Spleen (tissue), 11 donors: ENCODE data around the gene PRPF40A. TPM values are rescaled to one million over a fixed set of nuclear protein-coding genes. Genes with fewer than 3 reads are reported as not detected.

Source experiments
- DNase-seq: peaks from one replicate; pipeline ENCODE4 v3.0.0-alpha.2; 2020
- H3K27ac ChIP-seq, 8 donors: fragments of 200-600 bp; sonication (generic) in 7 of 8; 1 replicate in 4 of 8; 2 replicates in 4 of 8; pipeline versions ENCODE4 v1.5.0 to v1.8.0; 2016 to 2021; ENCODE audit warnings: inconsistent platforms in 4 of 8, mild to moderate bottlenecking in 4 of 8, moderate library complexity in 1 of 8
- H3K27me3 ChIP-seq, 7 donors: fragments of 200-600 bp; sonication (generic) in 6 of 7; replicated peaks in 1 of 7; 1 replicate in 4 of 7; 2 replicates in 3 of 7; pipeline versions ENCODE4 v1.5.0 to v1.8.0; 2016 to 2021; ENCODE audit warnings: inconsistent platforms in 3 of 7, mild to moderate bottlenecking in 1 of 7
- H3K36me3 ChIP-seq, 6 donors: fragments of 200-600 bp; sonication (generic) in 5 of 6; 1 replicate in 4 of 6; 2 replicates in 2 of 6; pipeline versions ENCODE4 v1.5.0 to v1.8.0; 2016 to 2021; ENCODE audit warnings: inconsistent platforms in 2 of 6
- H3K4me1 ChIP-seq, 6 donors: fragments of 200-600 bp; sonication (generic) in 5 of 6; 1 replicate in 3 of 6; 2 replicates in 3 of 6; pipeline versions ENCODE4 v1.5.0 to v1.8.0; 2016 to 2021; ENCODE audit warnings: inconsistent platforms in 3 of 6
- H3K4me3 ChIP-seq, 8 donors: fragments of 200-600 bp; sonication (generic) in 7 of 8; 1 replicate in 4 of 8; 2 replicates in 4 of 8; pipeline versions ENCODE4 v1.5.0 to v1.8.0; 2016 to 2021; ENCODE audit warnings: inconsistent platforms in 4 of 8, mild to moderate bottlenecking in 4 of 8, moderate library complexity in 2 of 8
- H3K9me3 ChIP-seq, 8 donors: fragments of 200-600 bp; sonication (generic) in 7 of 8; 1 replicate in 4 of 8; 2 replicates in 4 of 8; pipeline versions ENCODE4 v1.5.0 to v1.8.0; 2016 to 2021; ENCODE audit warnings: inconsistent platforms in 4 of 8
- CTCF ChIP-seq, 11 experiments: fragments of 200-600 bp in 7 of 11; fragments of 450-650 bp in 4 of 11; sonication (generic) in 4 of 11; IDR thresholded peaks in 8 of 11; conservative IDR thresholded peaks in 3 of 11; 1 replicate in 7 of 11; 2 replicates in 4 of 11; pipeline versions ENCODE4 v1.4.0 to v1.8.0; 2016 to 2021; ENCODE audit warnings: antibody characterized with exemption in 11 of 11, inconsistent platforms in 4 of 11, mild to moderate bottlenecking in 1 of 11
- POLR2A ChIP-seq, 3 donors: fragments of 450-650 bp; IDR thresholded peaks; one replicate each; pipeline ENCODE4 v1.5.1; 2017; ENCODE audit warnings: antibody characterized with exemption in 3 of 3, mild to moderate bottlenecking in 1 of 3
- POLR2AphosphoS5 ChIP-seq, 3 donors: sonication (generic); formaldehyde crosslinking; IDR thresholded peaks; one replicate each; pipeline ENCODE4 v1.5.1; 2017; ENCODE audit warnings: antibody characterized with exemption in 3 of 3
- WGBS, 5 donors: extraction: QIAGEN DNeasy Blood & Tissue Kit in 3 of 5; methylation state at CpG; one replicate each; pipeline versions ENCODE4 v1.1.5 to v1.1.7; 2013 to 2018; 5-methylcytosine and 5-hydroxymethylcytosine counted together
- intact Hi-C: fragments of 100-400 bp; cut with DNase I; formaldehyde crosslinking; loops from one replicate; pipeline ENCODE4 v1.15.0; 2023; ENCODE audit warnings: low total_unique reads
- polyA plus RNA-seq, 3 donors: library from polyadenylated mRNA; stranded (reverse); fragments of 200-250 nt; gene quantifications; one replicate each; pipeline ENCODE4 v1.2.1, GENCODE V29; 2013
- total RNA-seq, 7 donors: library from RNA; depleted of rRNA in 3 of 7; stranded (reverse); fragments of >200 nt in 3 of 7; fragmentation: NEBNext Ultra II Directional in 4 of 7; extraction: Animal tissue kit (Norgen Biotek cat#: 25700) in 4 of 7; gene quantifications; one replicate each; pipeline versions ENCODE4 v1.1.0 to v1.2.1, GENCODE V29; 2016 to 2021
- donor health status: healthy with polysubstance abuse.
- donor health status: DM: no; HTN: no; CAD: no; lungs with moderate emphysema.
- donor health status: DM: no; HTN: no; CAD: no.
- donor health status: Bipolar disorder and iron deficiency.
- donor health status: healthy.
- donor health status: DM: no; HTN: no; CAD: no.
- donor health status: DM: yes; HTN: yes; CAD: no.

Gene PRPF40A
- total and polyA plus RNA-seq, 10 donors = 13.5 to 116 (median 86.7) TPM

DNA sequence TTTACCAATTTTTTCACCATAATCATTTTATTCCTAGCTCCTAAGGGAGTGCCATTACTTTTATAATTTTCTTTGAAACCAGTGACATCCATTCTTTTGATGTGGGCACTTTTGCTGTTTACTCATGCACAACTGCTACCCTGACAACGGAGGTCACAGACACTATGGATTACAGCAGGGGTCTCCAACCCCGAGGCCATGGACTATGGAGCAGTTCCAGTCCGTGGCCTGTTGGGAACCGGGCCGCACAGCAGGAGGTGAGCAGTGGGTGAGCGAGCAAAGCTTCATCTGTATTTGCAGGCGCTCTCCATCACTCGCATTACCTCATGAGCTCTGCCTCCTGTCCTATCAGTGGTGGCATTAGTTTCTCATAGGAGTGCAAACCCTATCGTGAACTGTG is 34.6 kb downstream of the PRPF40A start:
- TF ChIP-seq POLR2A (IDR thresholded peaks at IDR 0.05) (no peak), POLR2AphosphoS5 (IDR thresholded peaks at IDR 0.05) (peak in 1 of 3 donors; percentile 23), CTCF (IDR thresholded peaks at IDR 0.05 in 8 of 11, conservative IDR thresholded peaks at IDR 0.05 in 3 of 11) (no peak)
- Histone ChIP-seq H3K27me3 (no peaks in the 10 kb centered on the region), H3K4me3 (no peak overlapping the region), H3K27ac (no peak overlapping the region), H3K9me3 (no peaks in the 10 kb centered on the region), H3K4me1 (peaks cover 0 to 12% (median 0%) of the 10 kb centered on the region in 6 donors), H3K36me3 (peaks cover 0 to 56% (median 36%) of the 10 kb centered on the region in 6 donors)
- no peak for DNase-seq
- intact Hi-C loops = no loop called here
- 95 to 97% (median 95%) methylated on average over 7 to 9 of the region's 9 CpGs for WGBS, 5 donors

GRCh38 chr2:152678808-152679207 is 38.5 kb downstream of the PRPF40A start:
- WGBS, 5 donors = 87 to 97% (median 95%) methylated on average over 2 of the region's 2 CpGs
- H3K9me3 ChIP-seq = no peaks in the 10 kb centered on the region
- peaks cover 5 to 87% (median 66%) of the 10 kb centered on the region in 6 donors for H3K36me3 ChIP-seq
- peaks cover 0 to 9% (median 0%) of the 10 kb centered on the region in 6 donors for H3K4me1 ChIP-seq
- intact Hi-C loops = no loop called here
- no peak for DNase-seq
- no peaks in the 10 kb centered on the region for H3K27me3 ChIP-seq
- H3K4me3 ChIP-seq = no peak overlapping the region
- no peak overlapping the region for H3K27ac ChIP-seq
- TF ChIP-seq CTCF (IDR thresholded peaks at IDR 0.05 in 8 of 11, conservative IDR thresholded peaks at IDR 0.05 in 3 of 11) = no peak
- no peak for TF ChIP-seq POLR2AphosphoS5 (IDR thresholded peaks at IDR 0.05)
- no peak for TF ChIP-seq POLR2A (IDR thresholded peaks at IDR 0.05)

GRCh38 chr2:152676461-152676860 is 40.8 kb downstream of the PRPF40A start:
- Histone ChIP-seq H3K4me3 (no peak overlapping the region), H3K4me1 (no peaks in the 10 kb centered on the region), H3K27me3 (no peaks in the 10 kb centered on the region), H3K9me3 (no peaks in the 10 kb centered on the region), H3K27ac (no peak overlapping the region), H3K36me3 (peaks cover 5 to 100% (median 85%) of the 10 kb centered on the region in 6 donors)
- no peak for TF ChIP-seq POLR2A (IDR thresholded peaks at IDR 0.05)
- no peak for DNase-seq
- WGBS, 5 donors = 85 to 97% (median 95%) methylated on average over 3 of the region's 3 CpGs
- intact Hi-C loops = no loop called here

GRCh38 chr2:152674334-152674733 is 42.9 kb downstream of the PRPF40A start:
- Histone ChIP-seq H3K36me3 (peaks cover 5 to 100% (median 85%) of the 10 kb centered on the region in 6 donors), H3K27me3 (no peaks in the 10 kb centered on the region), H3K9me3 (no peaks in the 10 kb centered on the region), H3K27ac (no peak overlapping the region), H3K4me1 (no peaks in the 10 kb centered on the region), H3K4me3 (no peak overlapping the region)
- no peak for DNase-seq
- WGBS, 5 donors = 87 to 96% (median 93%) methylated on average over 4 of the region's 4 CpGs
- no peak for TF ChIP-seq POLR2AphosphoS5 (IDR thresholded peaks at IDR 0.05)
- no peak for TF ChIP-seq POLR2A (IDR thresholded peaks at IDR 0.05)
- no peak for TF ChIP-seq CTCF (IDR thresholded peaks at IDR 0.05 in 8 of 11, conservative IDR thresholded peaks at IDR 0.05 in 3 of 11)
- intact Hi-C loops = no loop called here

DNA sequence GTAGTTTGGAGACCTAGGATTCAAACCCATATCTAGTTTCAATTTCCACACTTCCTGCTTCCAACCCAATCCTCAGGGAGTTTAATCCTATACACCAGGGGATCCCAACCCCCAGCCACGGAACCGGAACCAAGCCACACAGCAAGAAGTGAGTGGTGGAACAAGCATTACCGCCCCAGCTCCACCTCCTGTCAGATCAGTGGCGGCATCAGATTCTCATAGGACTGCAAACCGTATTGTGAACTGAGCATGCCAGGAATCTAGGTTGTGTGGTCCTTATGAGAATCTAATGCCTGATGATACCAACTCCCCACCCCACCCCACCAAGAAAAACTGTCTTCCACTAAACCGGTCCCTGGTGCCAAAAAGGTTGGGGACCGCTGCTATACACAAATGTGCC is 52.5 kb downstream of the PRPF40A start:
- 96 to 98% (median 96%) methylated on average over 7 of the region's 7 CpGs for WGBS, 5 donors
- peaks cover 0 to 100% (median 96%) of the 10 kb centered on the region in 6 donors for H3K36me3 ChIP-seq
- no peak overlapping the region for H3K4me3 ChIP-seq

More for the DNA sequence above, 52.5 kb downstream of the PRPF40A start:
- no peaks in the 10 kb centered on the region for H3K9me3 ChIP-seq
- DNase-seq = no peak
- no peaks in the 10 kb centered on the region for H3K4me1 ChIP-seq
- no peak for TF ChIP-seq POLR2A (IDR thresholded peaks at IDR 0.05)
- no peak for TF ChIP-seq CTCF (IDR thresholded peaks at IDR 0.05 in 8 of 11, conservative IDR thresholded peaks at IDR 0.05 in 3 of 11)
- TF ChIP-seq POLR2AphosphoS5 (IDR thresholded peaks at IDR 0.05) = no peak
- intact Hi-C loops = no loop called here
- no peaks in the 10 kb centered on the region for H3K27me3 ChIP-seq
- H3K27ac ChIP-seq = no peak overlapping the region
